GM21390 (cell line): ENCODE results near the gene AK2.
A peak's percentile ranks its signal among the peaks of the same experiment; 100 is the strongest.
"Not testable (repeated sequence)": the region's sequence is repeated elsewhere in the genome, so short reads cannot be mapped to it uniquely, and the experiment has no call there.

Source experiments
- ATAC-seq: cut with Tn5 transposase; IDR thresholded peaks from one replicate; pipeline ENCODE4 v1.9.1; 2021; ENCODE audit not compliant: unreplicated experiment

AK2 gene

GRCh38 chr1:33036526-33037503 is at the start of gene AK2:
AK2 (minus strand) TSS chr1:33036883; CDS start chr1:33036828, 55 bp downstream.
- ATAC-seq = peak; percentile 97

GRCh38 chr1:33086384-33086850 is 49.7 kb upstream of the AK2 start:
- no peak for ATAC-seq

- no peak for ATAC-seq
Observed at GRCh38 chr1:33085332-33085731, 48.6 kb upstream of the AK2 start.

- ATAC-seq = no peak
Observed at GRCh38 chr1:33082575-33083108, 46.0 kb upstream of the AK2 start.

GRCh38 chr1:33081554-33082305 is 45.0 kb upstream of the AK2 start:
- ATAC-seq = no peak

GRCh38 chr1:33080885-33081553 is 44.3 kb upstream of the AK2 start, which contains the start of gene AZIN2:
AZIN2 (plus strand) TSS chr1:33081153; CDS start chr1:33082250, 1,097 bp downstream.
- peak; percentile 97 for ATAC-seq

- no peak for ATAC-seq
Observed at GRCh38 chr1:33080373-33080772, 43.7 kb upstream of the AK2 start.

- no peak for ATAC-seq
Observed at GRCh38 chr1:33078030-33078591, 41.4 kb upstream of the AK2 start.

- ATAC-seq = no peak
Observed at GRCh38 chr1:33074193-33074945, 37.7 kb upstream of the AK2 start.

GRCh38 chr1:33072707-33073106 is 36.0 kb upstream of the AK2 start:
- no peak for ATAC-seq

GRCh38 chr1:33070628-33071027 is 33.9 kb upstream of the AK2 start:
- no peak for ATAC-seq

GRCh38 chr1:33068108-33068507 is 31.4 kb upstream of the AK2 start:
- not testable (repeated sequence) for ATAC-seq

- not testable (repeated sequence) for ATAC-seq
Observed at GRCh38 chr1:33066477-33066876, 29.8 kb upstream of the AK2 start.

GRCh38 chr1:33065301-33065700 is 28.6 kb upstream of the AK2 start:
- no peak for ATAC-seq

GRCh38 chr1:33064284-33064683 is 27.6 kb upstream of the AK2 start:
- not testable (repeated sequence) for ATAC-seq

- ATAC-seq = no peak
Observed at GRCh38 chr1:33061834-33062233, 25.2 kb upstream of the AK2 start.

- ATAC-seq = no peak
Observed at GRCh38 chr1:33060579-33061083, 23.9 kb upstream of the AK2 start.

- ATAC-seq = no peak
Observed at GRCh38 chr1:33057095-33057494, 20.4 kb upstream of the AK2 start.

- no peak for ATAC-seq
Observed at GRCh38 chr1:33056426-33056825, 19.7 kb upstream of the AK2 start.
